Placental epithelial cell (primary cell): ENCODE measurements around the gene EDN2. TPM values are rescaled to one million over a fixed set of nuclear protein-coding genes. Genes with fewer than 3 reads are reported as not detected.

Experiments used
- small RNA-seq: library from RNA; depleted of rRNA; stranded (forward); fragments of <200 nt; gene quantifications from one replicate; pipeline ENCODE3, GENCODE V24; 2012
- total RNA-seq: library from RNA; depleted of rRNA; stranded (reverse); fragments of >200 nt; gene quantifications from 2 replicates; pipeline ENCODE4 v1.2.3, GENCODE V29; 2012

The EDN2 gene
- total RNA-seq: 1.6 and 5.2 TPM in 2 replicates

GRCh38 chr1:41484402-41485241 lies at the start of gene EDN2:
Gene EDN2, minus strand, starts transcription at chr1:41484683. Its CDS starts 82 bp downstream, at chr1:41484601.

Small RNAs within 50 kb of the gene (small RNA-seq; reads per million reads assigned to genes)
- gene RNA5SP45: not detected

Other genes with a start within 250 kb of the EDN2 start
- gene SCMH1, start 242.4 kb downstream of the EDN2 start, total RNA-seq: 14.6 and 44.0 TPM in 2 replicates
- gene FOXO6, start 123.2 kb downstream of the EDN2 start, total RNA-seq: 0.11 and 0.39 TPM in 2 replicates